Vagina (tissue), 2 donors: ENCODE data around the gene C6orf141.

Source experiments
- POLR2A ChIP-seq, 2 donors: fragments of 450-650 bp; IDR thresholded peaks; one replicate each; pipeline ENCODE4 v1.6.1; 2017; ENCODE audit warnings: antibody characterized with exemption in 2 of 2, mild to moderate bottlenecking in 2 of 2, moderate library complexity in 2 of 2
- POLR2AphosphoS5 ChIP-seq, 2 donors: sonication (generic); formaldehyde crosslinking; IDR thresholded peaks; one replicate each; pipeline ENCODE4 v1.9.0; 2017; ENCODE audit warnings: antibody characterized with exemption in 2 of 2, mild to moderate bottlenecking in 2 of 2, low read depth in 1 of 2; ENCODE audit not compliant: insufficient read depth in 1 of 2
- TF ChIP-seq, protein P1 (sequence below), 3 experiments: fragments of 450-650 bp in 2 of 3; fragments of 200-600 bp in 1 of 3; sonication (generic) in 1 of 3; IDR thresholded peaks; one replicate each; pipeline ENCODE4 v1.5.1; 2017 to 2019; ENCODE audit warnings: antibody characterized with exemption in 3 of 3, mild to moderate bottlenecking in 2 of 3, moderate library complexity in 2 of 3

DNA sequence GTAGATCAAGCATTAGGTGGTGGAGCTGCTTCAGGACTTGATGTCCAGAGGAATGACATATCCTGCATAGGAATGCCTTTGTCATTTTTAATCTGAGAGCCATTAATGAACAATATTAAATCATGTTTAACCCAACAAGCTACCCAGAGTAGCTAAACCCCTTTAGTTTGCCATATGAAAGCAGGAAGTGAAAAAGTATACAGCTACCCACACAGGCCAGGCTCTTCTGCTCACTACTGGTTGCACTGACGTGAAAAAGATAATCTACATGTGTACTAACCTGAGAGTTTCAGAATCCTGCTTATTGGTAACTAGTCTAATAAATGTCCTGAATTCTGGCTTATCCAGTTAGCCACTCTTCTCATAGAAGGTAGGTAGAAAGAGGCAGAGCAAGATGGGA is 30.8 kb upstream of the C6orf141 start:
- TF ChIP-seq, protein P1, sequence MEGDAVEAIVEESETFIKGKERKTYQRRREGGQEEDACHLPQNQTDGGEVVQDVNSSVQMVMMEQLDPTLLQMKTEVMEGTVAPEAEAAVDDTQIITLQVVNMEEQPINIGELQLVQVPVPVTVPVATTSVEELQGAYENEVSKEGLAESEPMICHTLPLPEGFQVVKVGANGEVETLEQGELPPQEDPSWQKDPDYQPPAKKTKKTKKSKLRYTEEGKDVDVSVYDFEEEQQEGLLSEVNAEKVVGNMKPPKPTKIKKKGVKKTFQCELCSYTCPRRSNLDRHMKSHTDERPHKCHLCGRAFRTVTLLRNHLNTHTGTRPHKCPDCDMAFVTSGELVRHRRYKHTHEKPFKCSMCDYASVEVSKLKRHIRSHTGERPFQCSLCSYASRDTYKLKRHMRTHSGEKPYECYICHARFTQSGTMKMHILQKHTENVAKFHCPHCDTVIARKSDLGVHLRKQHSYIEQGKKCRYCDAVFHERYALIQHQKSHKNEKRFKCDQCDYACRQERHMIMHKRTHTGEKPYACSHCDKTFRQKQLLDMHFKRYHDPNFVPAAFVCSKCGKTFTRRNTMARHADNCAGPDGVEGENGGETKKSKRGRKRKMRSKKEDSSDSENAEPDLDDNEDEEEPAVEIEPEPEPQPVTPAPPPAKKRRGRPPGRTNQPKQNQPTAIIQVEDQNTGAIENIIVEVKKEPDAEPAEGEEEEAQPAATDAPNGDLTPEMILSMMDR (IDR thresholded peaks at IDR 0.05): no peak
- TF ChIP-seq POLR2AphosphoS5 (IDR thresholded peaks at IDR 0.05; ENCODE audit: insufficient read depth in 1 of 2, low read depth in 1 of 2) (no peak), POLR2A (IDR thresholded peaks at IDR 0.05) (no peak)
